IMR-90 (cell line): ENCODE measurements around the gene WDR70. TPM values are rescaled to one million over a fixed set of nuclear protein-coding genes. Genes with fewer than 3 reads are reported as not detected.

ENCODE experiments used
- microRNA-seq, 2 experiments: library from miRNA; stranded (forward) in 1 of 2; unstranded in 1 of 2; fragments of 10-50 nt in 1 of 2; fragments of <30 nt in 1 of 2; gene quantifications in 1 of 2; microRNA quantifications in 1 of 2; one replicate each; pipeline versions ENCODE3 to v1.1.0; 2013 to 2020; ENCODE audit not compliant: insufficient read depth in 1 of 2, insufficient read length in 1 of 2, unreplicated experiment in 1 of 2
- polyA plus RNA-seq, 3 experiments: library from polyadenylated mRNA; depleted of rRNA; stranded (reverse); fragments of >200 nt; gene quantifications; 2 replicates each; pipeline ENCODE4 v1.2.3, GENCODE V29; 2012; ENCODE audit warnings: low replicate concordance in 1 of 3
- small RNA-seq, 5 experiments: library from RNA; depleted of rRNA; stranded (forward); fragments of <200 nt; gene quantifications; one replicate each; pipeline ENCODE3, GENCODE V24; 2012
- total RNA-seq: library from RNA; depleted of rRNA; stranded (reverse); fragments of >200 nt; gene quantifications from 2 replicates; pipeline ENCODE4 v1.2.3, GENCODE V29; 2012; rRNA removed

The WDR70 gene
- total and polyA plus RNA-seq, 2 of the 4 experiments (the other 2 are of a cell fraction): 16.7 to 29.9 TPM

Small RNA genes within 50 kb of the gene (microRNA-seq; reads per million reads assigned to microRNA genes)
- not detected for gene RNU6-1190P (ENCODE audit: insufficient read depth, insufficient read length)
- not detected for gene RNU6-484P (ENCODE audit: insufficient read depth, insufficient read length)

Small RNA genes within 50 kb of the gene (small RNA-seq; reads per million reads assigned to genes)
- gene RNU6-1190P (0 reads per million in 5 experiments), gene RNU6-484P (0 to 4.8 (median 0) reads per million in 5 experiments)

Other genes with a start within 250 kb of the WDR70 start
- 17.9 and 19.7 TPM in 2 replicates for gene CPLANE1, start 129.9 kb upstream of the WDR70 start, total RNA-seq
- gene CPLANE1, start 129.9 kb upstream of the WDR70 start, polyA plus RNA-seq (2012; rRNA removed): 3.5 and 4.4 TPM in 2 replicates
- gene NUP155, start 8.2 kb upstream of the WDR70 start, total RNA-seq: 43.9 and 53.6 TPM in 2 replicates
- gene NUP155, start 8.2 kb upstream of the WDR70 start, polyA plus RNA-seq (2012; rRNA removed): 6.7 and 7.5 TPM in 2 replicates